MCF 10A (cell line): Measurements from ENCODE around the gene CD300H. TPM values are rescaled to one million over a fixed set of nuclear protein-coding genes. Genes with fewer than 3 reads are reported as not detected.

ENCODE experiments used
- BruUV-seq: library from RNA; stranded (reverse); fragments of 400-500 nt; replicated peaks from 2 replicates; lab custom pipeline; 2021; lab: Mats Ljungman, UMichigan
- CTCF ChIA-PET: fragments of 300-600 bp; sonication (Branson Sonifier 250); formaldehyde crosslinking; extraction: SDS; loops from one replicate; lab custom pipeline; 2021; ENCODE audit warnings: antibody characterized with exemption, inconsistent platforms; lab: Yijun Ruan, JAX
- POLR2A ChIA-PET: fragments of 300-600, 350-650 bp; sonication (Branson Sonifier 250); formaldehyde crosslinking; extraction: SDS; loops from one replicate; lab custom pipeline; 2020; ENCODE audit warnings: antibody characterized with exemption, inconsistent platforms; lab: Yijun Ruan, JAX
- DNase-seq: peaks from one replicate; pipeline ENCODE4 v3.0.0-alpha.2; 2018; ENCODE audit not compliant: unreplicated experiment
- H3K27ac Mint-ChIP-seq: one replicate; pipeline ENCODE4 v1.8.0; 2022; ENCODE audit warnings: mild to moderate bottlenecking, low read depth, mixed read lengths; ENCODE audit not compliant: unreplicated experiment
- H3K27me3 Mint-ChIP-seq: one replicate; pipeline ENCODE4 v1.8.0; 2022; ENCODE audit warnings: mixed read lengths; ENCODE audit not compliant: insufficient read depth, unreplicated experiment
- H3K36me3 Mint-ChIP-seq: one replicate; pipeline ENCODE4 v1.8.0; 2022; ENCODE audit warnings: mild to moderate bottlenecking, moderate library complexity, mixed read lengths; ENCODE audit not compliant: insufficient read depth, unreplicated experiment
- H3K4me1 Mint-ChIP-seq: one replicate; pipeline ENCODE4 v1.8.0; 2022; ENCODE audit warnings: mixed read lengths; ENCODE audit not compliant: insufficient read depth, unreplicated experiment
- H3K4me3 Mint-ChIP-seq: one replicate; pipeline ENCODE4 v1.8.0; 2022; ENCODE audit warnings: mild to moderate bottlenecking, moderate library complexity, mixed read lengths; ENCODE audit not compliant: unreplicated experiment
- H3K9me3 Mint-ChIP-seq: one replicate; pipeline ENCODE4 v1.8.0; 2022; ENCODE audit warnings: mixed read lengths; ENCODE audit not compliant: unreplicated experiment
- intact Hi-C: fragments of 100-400 bp; cut with micrococcal nuclease; formaldehyde crosslinking; loops from 2 replicates; pipeline ENCODE4 v1.14.1; 2022
- total RNA-seq: library from RNA; stranded (reverse); gene quantifications from 2 replicates; pipeline ENCODE4 v1.2.3, GENCODE V29; 2022
- TF ChIP-seq, protein P1 (sequence below): fragments of 200-600 bp; IDR thresholded peaks from one replicate; pipeline ENCODE4 v1.8.0; 2022; ENCODE audit warnings: antibody characterized with exemption, mild to moderate bottlenecking; ENCODE audit not compliant: unreplicated experiment

Gene CD300H
- total RNA-seq, 1 experiment from 2014 or later: not detected

DNA sequence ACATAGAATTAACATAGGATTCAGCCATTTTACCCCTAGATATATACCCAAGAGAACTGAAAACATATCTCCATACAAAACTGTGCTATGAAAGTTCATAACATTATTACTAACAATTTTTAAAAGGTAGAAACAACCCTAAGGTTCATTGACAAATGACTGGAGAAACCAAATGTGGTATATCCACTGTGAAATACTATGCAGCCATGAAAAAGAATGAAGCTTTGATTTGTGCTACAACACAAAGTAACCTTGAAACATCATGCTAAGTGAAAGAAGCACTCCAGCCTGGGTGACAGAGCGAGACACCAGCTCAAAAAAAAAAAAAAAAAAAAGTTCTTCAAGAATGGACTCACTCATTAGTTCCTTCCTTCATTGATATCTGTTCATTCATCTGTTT lies 24.2 kb upstream of the CD300H start:
- ChIA-PET CTCF (interaction anchor here (0.6 to 1.8 kb wide), 3 partner anchors 9 to 213 kb away, joined by 3 to 5 read pairs (median 3); no protein-coding TSS in a partner anchor), POLR2A (interaction anchor here (1.3 kb wide), 1 partner anchor 22 kb away, joined by 3 read pairs; no protein-coding TSS in a partner anchor)
- Mint-ChIP-seq H3K9me3 (no peaks in the 10 kb centered on the region), H3K36me3 (no peaks in the 10 kb centered on the region), H3K27me3 (no peaks in the 10 kb centered on the region), H3K4me1 (peaks cover 10% of the 10 kb centered on the region), H3K4me3 (no peak overlapping the region), H3K27ac (no peak overlapping the region)
- TF ChIP-seq, protein P1, sequence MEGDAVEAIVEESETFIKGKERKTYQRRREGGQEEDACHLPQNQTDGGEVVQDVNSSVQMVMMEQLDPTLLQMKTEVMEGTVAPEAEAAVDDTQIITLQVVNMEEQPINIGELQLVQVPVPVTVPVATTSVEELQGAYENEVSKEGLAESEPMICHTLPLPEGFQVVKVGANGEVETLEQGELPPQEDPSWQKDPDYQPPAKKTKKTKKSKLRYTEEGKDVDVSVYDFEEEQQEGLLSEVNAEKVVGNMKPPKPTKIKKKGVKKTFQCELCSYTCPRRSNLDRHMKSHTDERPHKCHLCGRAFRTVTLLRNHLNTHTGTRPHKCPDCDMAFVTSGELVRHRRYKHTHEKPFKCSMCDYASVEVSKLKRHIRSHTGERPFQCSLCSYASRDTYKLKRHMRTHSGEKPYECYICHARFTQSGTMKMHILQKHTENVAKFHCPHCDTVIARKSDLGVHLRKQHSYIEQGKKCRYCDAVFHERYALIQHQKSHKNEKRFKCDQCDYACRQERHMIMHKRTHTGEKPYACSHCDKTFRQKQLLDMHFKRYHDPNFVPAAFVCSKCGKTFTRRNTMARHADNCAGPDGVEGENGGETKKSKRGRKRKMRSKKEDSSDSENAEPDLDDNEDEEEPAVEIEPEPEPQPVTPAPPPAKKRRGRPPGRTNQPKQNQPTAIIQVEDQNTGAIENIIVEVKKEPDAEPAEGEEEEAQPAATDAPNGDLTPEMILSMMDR: no peak
- DNase-seq: no peak
- intact Hi-C loops: no loop called here
- no TSS peak for BruUV-seq

DNA sequence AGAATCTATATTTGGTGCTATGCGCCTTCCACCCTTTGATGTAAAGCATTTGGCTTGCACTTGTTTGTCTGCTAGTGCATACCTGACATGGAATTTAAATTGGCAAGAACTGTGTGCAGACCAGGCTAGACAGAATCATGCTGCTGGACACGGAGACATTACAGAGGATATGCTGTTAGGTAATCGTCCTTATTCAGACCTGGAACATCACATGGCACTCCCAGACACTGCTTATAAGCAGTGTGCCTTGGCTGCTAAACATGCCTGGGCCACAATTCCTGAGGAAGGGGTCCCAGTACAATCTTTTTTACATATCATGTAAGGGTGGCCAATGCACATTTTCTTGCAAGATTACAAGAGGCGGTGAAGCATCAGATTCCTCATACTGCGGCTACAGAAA lies 18.4 kb upstream of the CD300H start:
- TF ChIP-seq, protein P1: no peak
- no TSS peak for BruUV-seq
- intact Hi-C loops: no loop called here
- H3K4me3 Mint-ChIP-seq: no peak overlapping the region
- ChIA-PET CTCF (interaction anchor here (0.5 to 2.1 kb wide), 2 partner anchors 13 to 207 kb away, joined by 3 to 4 read pairs; no protein-coding TSS in a partner anchor), POLR2A (interaction anchor here (0.7 to 2.3 kb wide), 2 partner anchors 16 to 34 kb away, joined by 3 to 6 read pairs; no protein-coding TSS in a partner anchor)
- DNase-seq: no peak
- no peaks in the 10 kb centered on the region for H3K9me3 Mint-ChIP-seq
- no peaks in the 10 kb centered on the region for H3K27me3 Mint-ChIP-seq
- H3K27ac Mint-ChIP-seq: no peak overlapping the region
- peaks cover 10% of the 10 kb centered on the region for H3K4me1 Mint-ChIP-seq
- H3K36me3 Mint-ChIP-seq: no peaks in the 10 kb centered on the region

DNA sequence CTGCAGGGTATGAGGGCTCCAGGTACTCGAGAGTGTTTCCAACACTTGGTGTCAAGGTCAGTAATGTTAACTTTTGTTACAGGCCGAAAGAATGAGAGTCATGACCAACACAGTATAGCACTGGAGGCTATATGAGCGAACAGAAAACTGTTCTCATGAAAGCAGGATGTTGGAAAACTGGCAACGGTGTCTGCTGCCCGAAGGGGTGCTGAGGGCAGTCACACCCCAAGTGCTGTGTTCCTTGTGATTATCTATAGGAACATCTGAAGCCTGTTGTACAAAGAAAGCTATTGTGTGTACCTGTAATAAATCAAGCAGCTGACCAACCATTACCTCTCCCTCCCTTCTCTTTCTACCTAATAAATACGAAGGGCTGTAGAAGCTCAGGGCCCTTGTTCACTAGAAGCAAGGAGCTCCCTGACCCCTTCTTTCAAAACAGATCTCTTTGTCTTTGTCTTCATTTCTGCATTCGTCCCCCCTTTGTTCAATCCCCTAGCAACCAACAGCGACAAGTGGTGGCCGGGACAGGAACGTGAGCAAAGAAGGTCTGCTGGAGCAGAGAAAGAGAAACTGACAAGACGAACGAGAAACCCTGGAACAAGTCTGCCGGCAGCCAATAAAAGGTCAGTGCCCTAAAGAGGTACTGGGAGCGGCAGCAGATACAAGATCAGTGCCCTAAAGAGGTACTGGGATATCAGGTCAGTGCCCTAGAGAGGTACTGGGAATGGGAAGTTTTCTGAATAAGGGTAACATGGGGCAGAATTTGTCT lies 17.2 kb upstream of the CD300H start:
- H3K4me1 Mint-ChIP-seq: peaks cover 10% of the 10 kb centered on the region
- no peak for DNase-seq
- intact Hi-C loops: no loop called here
- CTCF ChIA-PET: interaction anchor here (0.6 to 1.4 kb wide), 2 partner anchors 11 to 90 kb away, joined by 3 to 4 read pairs; no protein-coding TSS in a partner anchor
- no peaks in the 10 kb centered on the region for H3K27me3 Mint-ChIP-seq
- H3K27ac Mint-ChIP-seq: no peak overlapping the region
- TF ChIP-seq, protein P1: no peak
- POLR2A ChIA-PET: interaction anchor here (1.2 to 1.7 kb wide), 2 partner anchors 11 to 15 kb away, joined by 3 to 4 read pairs; no protein-coding TSS in a partner anchor
- no TSS peak for BruUV-seq
- no peak overlapping the region for H3K4me3 Mint-ChIP-seq
- no peaks in the 10 kb centered on the region for H3K36me3 Mint-ChIP-seq
- H3K9me3 Mint-ChIP-seq: no peaks in the 10 kb centered on the region

DNA sequence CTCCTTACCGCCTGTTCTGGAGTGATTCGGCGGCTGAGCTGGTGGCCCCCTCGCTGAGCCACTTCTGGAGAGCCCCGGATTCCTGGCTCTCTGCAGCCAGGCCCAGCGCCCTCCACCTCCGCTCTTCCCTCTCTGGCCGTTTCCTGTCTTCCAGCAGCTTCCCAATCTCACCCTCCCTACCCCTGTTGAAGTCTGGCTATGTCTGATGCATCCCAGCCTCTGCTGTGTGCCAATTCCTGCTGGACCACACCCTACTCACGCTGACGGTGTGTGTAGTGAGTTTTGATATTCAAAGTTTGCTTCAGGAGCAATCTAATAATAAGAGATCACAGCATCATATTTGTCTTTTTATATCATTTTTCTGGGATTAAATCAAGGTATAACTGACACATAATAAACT lies 15.3 kb upstream of the CD300H start:
- ChIA-PET CTCF (no interaction called here), POLR2A (interaction anchor here (1.3 kb wide), 1 partner anchor 23 kb away, joined by 3 read pairs; no protein-coding TSS in a partner anchor)
- DNase-seq: no peak
- H3K27ac Mint-ChIP-seq: no peak overlapping the region
- no peaks in the 10 kb centered on the region for H3K9me3 Mint-ChIP-seq
- no peaks in the 10 kb centered on the region for H3K27me3 Mint-ChIP-seq
- peaks cover 3% of the 10 kb centered on the region for H3K36me3 Mint-ChIP-seq
- no peak overlapping the region for H3K4me3 Mint-ChIP-seq
- BruUV-seq: no TSS peak
- H3K4me1 Mint-ChIP-seq: peaks cover 10% of the 10 kb centered on the region
- TF ChIP-seq, protein P1: no peak
- intact Hi-C loops: no loop called here
